Measurements from ENCODE around the gene RAMP1.

DNA sequence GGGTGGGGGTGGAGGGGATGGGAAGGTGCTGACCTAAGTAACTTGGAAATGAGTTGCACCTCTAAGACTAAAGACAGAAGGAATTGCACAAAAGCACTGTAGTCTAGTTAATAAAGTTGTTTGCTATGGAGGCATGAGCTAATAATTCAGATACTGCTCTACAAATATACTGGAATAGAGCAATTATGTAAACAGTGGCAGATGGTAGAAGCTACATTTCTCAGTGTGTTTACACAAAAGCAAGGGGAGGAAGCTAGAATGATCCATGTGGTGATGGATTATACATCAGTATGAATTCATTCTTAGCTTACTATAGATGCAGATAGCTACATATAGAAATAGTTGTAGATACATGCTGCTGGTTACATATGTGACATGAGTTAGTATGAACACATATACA, 79.8 kb downstream of the RAMP1 start:
- TF ChIP-seq ZNF384 (IDR thresholded peaks at IDR 0.05) = no peak
- TF ChIP-seq SP1 (IDR thresholded peaks at IDR 0.05) = no peak
- no peak for TF ChIP-seq TARDBP (IDR thresholded peaks at IDR 0.05)
- TF ChIP-seq FOXM1 (IDR thresholded peaks at IDR 0.05; ENCODE audit: borderline replicate concordance) = no peak
- no peak for TF ChIP-seq ELF4 (IDR thresholded peaks at IDR 0.05)
- TF ChIP-seq, protein P1, sequence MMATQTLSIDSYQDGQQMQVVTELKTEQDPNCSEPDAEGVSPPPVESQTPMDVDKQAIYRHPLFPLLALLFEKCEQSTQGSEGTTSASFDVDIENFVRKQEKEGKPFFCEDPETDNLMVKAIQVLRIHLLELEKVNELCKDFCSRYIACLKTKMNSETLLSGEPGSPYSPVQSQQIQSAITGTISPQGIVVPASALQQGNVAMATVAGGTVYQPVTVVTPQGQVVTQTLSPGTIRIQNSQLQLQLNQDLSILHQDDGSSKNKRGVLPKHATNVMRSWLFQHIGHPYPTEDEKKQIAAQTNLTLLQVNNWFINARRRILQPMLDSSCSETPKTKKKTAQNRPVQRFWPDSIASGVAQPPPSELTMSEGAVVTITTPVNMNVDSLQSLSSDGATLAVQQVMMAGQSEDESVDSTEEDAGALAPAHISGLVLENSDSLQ (IDR thresholded peaks at IDR 0.05) = no peak

All from HEK293T (cell line).